Superior temporal gyrus (tissue), 1 donor: Measurements from ENCODE around the gene FDXACB1.
A peak's percentile ranks its signal among the peaks of the same experiment; 100 is the strongest.
"Not testable (repeated sequence)": the region's sequence is repeated elsewhere in the genome, so short reads cannot be mapped to it uniquely, and the experiment has no call there.

Source experiments
- DNase-seq: peaks from one replicate; pipeline ENCODE4 v3.0.0-alpha.2; 2016; ENCODE audit errors: extremely low spot score

Gene FDXACB1

DNA sequence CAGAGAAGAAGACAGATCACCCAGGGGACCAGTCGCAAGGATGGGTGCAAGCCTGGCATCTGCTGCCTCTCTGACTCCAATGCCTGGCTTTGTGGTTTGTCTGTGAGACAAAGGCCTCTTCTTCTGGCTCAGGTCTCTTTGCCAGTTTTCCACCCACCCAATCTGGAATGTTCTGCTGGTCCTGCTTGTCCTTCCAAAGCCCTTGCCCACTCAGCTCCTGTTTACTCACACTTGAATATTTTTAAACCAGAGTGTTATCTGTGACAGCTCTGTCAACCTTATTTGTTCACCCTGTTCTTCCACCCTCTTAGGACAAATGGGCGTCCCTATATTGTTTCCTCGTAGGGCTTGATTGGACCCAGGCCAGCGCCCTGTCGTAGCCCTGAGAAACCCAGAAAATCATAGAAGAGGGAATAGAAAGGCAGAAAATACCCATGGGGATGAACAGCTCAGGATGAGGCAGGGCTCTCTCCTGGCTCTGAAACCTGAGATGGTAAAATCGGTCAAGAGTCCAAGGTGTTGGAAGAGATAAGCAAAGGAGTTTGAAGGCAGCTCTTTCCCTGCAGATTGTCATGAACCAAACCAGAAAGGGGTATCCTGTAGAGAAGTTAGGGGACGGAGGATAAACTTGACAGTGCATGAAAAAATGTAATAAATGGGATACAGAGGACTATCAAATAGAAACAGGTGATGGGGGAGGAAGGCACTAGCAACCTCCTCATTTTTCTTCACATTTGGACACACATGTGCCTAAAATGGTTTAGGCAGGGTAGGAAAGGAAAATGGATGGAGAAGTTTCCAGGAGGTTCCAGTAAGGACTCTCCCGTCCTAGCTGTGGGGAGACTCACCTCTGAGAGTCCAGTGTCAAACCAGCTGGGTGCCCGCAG lies 32.0 kb upstream of the FDXACB1 start:
- peak; percentile 97 for DNase-seq

DNA sequence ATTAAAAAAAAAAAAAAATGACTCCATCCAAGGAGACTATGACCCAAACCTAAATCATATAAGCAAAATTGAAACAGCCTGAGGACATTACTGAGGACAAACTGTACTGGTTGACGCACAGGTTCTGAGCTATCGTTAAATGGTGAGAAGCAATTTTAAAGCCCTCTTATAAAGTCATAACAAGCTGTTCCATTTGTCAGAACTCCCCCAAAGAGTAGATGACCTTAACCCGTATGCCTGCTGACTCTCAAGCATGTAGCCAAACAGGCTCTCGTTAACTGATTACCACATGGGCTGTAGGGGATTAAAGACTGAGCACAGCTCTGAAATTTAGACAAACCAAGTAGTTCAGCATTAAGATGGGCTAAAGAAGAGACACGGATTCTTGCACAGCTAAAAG lies 30.4 kb upstream of the FDXACB1 start:
- no peak for DNase-seq

DNA sequence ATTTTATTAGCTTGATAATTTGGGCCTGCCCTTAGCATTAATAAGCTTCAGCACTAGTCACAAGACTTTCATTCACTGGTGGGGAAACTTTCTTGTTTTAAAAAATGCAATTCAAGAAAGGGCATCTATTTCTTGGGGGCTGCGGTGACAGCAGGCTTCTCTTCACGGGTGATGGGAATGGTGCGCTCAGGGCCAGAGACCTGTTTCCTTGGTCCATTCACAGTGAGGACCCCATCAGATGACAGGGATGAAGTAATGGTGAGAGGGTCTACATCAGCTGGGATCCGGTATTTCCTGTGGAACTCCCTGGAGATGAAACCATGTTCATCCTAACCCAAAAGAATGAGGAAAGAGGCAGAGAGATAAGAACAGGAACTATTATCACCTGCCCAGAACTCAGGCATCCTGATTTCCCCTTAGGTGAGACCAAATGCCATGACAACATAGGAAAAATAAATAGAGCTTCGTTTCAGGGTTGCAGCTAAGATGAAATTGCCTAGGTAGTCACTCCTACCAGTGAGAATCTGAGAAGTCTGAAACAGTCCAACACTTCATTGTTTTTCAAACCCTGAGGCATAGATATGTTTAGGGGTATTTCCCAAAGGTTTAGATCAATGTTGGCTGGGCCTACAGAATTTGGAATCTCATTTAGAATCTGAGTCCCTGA lies 29.8 kb upstream of the FDXACB1 start:
- no peak for DNase-seq

- DNase-seq, result no peak
These were observed 27.7 kb upstream of the FDXACB1 start for GRCh38 chr11:111906680-111907079.

- DNase-seq, result no peak
These were observed 26.4 kb upstream of the FDXACB1 start for GRCh38 chr11:111905411-111905810.

- no peak for DNase-seq
These were observed 7.9 kb upstream of the FDXACB1 start for GRCh38 chr11:111886844-111887243.

DNA sequence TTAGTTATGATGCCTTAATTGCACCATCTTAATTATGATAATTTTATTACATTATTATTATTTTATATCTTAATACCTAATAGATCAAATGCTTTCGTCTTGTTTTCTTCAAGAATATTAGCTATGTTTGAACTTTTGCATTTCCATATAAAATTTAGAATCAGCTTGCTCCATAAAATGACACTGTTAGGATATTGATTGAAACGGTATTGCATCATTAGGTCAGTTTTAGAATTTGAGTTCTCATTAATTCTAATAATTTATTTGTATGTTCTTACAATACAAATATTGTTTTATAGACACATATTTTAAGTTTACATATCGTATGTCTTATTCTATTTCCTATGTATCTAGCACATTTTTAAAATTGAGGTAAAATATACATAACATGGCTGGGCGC lies 7.1 kb upstream of the FDXACB1 start:
- no peak for DNase-seq

- not testable (repeated sequence) for DNase-seq
These were observed 6.1 kb upstream of the FDXACB1 start for GRCh38 chr11:111885053-111885452.

- peak; percentile 66 for DNase-seq
These were observed 3.2 kb upstream of the FDXACB1 start for GRCh38 chr11:111882202-111882601.

GRCh38 chr11:111879637-111879960 lies 634 bp upstream of the FDXACB1 start:
- DNase-seq, result no peak

DNA sequence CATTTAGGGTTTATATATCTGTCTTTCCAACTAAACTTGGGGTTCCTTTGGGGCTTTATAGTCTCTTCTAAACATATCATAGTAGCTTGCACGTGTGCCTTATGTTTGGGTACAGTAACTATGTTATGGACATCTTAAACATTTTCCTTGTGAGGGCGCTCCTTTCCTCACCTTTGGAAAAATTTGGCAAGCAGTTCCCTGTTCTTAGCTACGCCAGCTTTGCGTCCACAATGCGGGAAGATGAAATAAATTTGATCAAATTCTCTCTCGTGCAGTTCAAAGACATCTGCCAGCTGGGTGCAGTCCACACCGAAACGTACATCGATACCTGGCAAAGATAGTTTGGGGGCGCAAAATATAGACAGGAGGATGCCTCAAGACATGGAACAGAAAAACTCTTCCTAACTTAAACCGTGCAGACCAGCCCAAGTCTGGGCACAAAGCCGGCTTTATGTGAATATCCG lies 548 bp downstream of the FDXACB1 start:
- no peak for DNase-seq

DNA sequence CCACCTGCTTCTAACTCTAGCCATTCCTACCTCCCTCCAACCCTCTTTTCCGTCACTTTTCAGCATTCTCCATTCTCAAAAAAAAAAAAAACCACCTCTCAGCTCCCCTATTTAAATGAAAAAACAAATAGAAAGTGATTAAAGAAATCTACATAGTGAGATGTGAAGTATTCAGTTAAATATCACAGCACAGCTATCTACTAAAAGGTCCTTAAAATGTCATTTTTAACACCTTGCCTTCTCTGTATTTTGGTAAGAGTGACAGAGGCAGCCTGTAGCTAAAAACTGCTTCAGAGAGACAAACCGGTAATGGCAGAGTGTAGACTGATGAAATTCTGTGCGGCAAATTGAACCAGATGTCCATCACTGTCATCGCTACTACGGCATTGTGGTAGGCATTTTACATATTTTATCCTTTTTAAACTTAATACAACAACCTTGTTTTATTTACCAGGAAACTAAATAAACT lies 7.2 kb downstream of the FDXACB1 start:
- peak; percentile 70 for DNase-seq

- DNase-seq, result peak; percentile 85
These were observed 7.9 kb downstream of the FDXACB1 start, which contains the start of gene ALG9 for GRCh38 chr11:111870886-111871692. Gene ALG9 (minus strand): TSS chr11:111871581. CDS start chr11:111871482, 99 bp downstream.

GRCh38 chr11:111870522-111870885 lies 8.5 kb downstream of the FDXACB1 start:
- no peak for DNase-seq

DNA sequence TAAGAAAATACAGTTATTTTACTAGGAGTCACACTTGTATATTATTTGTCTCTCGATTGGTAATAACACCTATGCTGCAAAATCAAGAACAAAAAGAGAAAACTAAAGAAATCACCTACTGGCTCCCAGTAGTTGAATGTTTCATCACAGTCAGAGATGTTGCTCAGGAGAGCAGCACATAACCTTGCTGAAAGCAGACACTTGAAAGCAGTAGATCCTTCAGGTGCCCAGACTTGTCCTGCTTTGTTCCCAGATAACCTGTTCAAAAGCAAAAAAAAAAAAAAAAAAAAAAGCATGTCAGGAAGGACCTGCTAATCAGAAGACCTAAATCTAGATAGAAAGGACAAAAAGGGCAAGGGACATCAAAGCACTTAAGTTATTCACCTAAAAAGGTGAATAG lies 8.9 kb downstream of the FDXACB1 start:
- DNase-seq, result no peak

GRCh38 chr11:111860257-111860656 lies 18.7 kb downstream of the FDXACB1 start:
- no peak for DNase-seq

GRCh38 chr11:111855506-111855905 lies 23.5 kb downstream of the FDXACB1 start:
- DNase-seq, result no peak

- DNase-seq, result no peak
These were observed 26.9 kb downstream of the FDXACB1 start for GRCh38 chr11:111852103-111852502.

DNA sequence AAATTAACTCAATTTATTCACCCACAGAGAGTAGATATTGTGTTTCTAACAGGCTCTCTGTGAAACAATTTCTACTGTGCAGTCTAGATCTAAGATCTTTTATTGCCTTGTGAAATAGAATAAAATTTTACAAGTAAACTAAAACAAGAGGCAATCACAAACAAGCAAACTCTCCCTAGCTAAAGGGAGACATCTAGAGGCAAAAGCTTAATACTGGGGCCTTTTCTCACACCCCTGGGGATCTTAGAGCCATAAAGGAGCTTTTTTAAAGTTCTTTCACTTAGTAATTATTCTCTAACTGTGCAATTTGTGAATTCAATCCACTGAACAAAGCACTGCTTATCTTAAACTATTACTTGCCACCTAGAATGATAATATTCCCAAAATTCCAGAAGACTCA lies 27.3 kb downstream of the FDXACB1 start:
- DNase-seq, result peak; percentile 30

DNA sequence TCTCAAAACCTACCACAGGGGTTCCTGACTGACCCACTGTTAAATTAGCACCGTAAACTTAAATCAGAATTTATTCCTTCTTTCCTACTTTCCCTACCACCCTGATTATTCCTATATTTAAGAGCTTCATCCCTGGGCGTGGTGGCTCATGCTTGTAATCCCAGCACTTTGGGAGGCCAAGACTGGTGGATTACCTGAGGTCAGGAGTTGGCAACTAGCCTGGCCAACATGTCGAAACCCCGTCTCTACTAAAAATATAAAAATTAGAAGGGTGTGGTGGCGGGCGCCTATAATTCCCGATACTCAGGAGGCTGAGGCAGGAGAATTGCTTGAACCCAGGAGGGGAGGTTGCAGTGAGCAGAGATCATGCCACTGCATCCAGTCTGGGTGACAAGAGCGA lies 27.9 kb downstream of the FDXACB1 start:
- no peak for DNase-seq

- no peak for DNase-seq
These were observed 29.3 kb downstream of the FDXACB1 start for GRCh38 chr11:111849631-111850030.

GRCh38 chr11:111846636-111847035 lies 32.3 kb downstream of the FDXACB1 start:
- DNase-seq, result no peak
